ENCODE results near the gene PUS7L.

The PUS7L gene

DNA sequence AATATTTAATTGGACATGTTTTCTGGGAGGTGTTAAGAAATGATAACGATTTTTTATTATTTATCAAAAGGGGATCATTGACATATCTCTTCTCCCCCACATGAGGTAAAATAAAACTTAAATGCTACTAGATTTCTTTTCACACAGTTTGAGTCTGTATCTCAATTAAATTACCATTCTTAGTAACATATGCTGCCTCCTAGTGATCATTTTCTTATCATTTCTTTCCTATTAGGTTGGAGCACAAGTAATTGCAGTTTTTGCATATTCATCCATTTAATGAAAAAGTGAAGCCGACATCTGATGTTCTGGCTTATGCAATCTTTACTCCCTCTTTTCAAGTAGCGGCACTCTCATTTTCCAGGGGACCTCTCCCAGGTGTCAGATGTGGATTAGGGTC, 24.9 kb downstream of the PUS7L start:
- Histone ChIP-seq H3K36me3 (replicated peaks; ENCODE audit: insufficient read depth, low read length) (peaks cover 10% of the 10 kb centered on the region; the same call in 1 of the 2 replicates), H2AFZ (ENCODE audit: low read length) (no peak overlapping the region), H4K20me1 (ENCODE audit: insufficient read depth, low read length) (no peaks in the 10 kb centered on the region), H3K4me1 (ENCODE audit: low read length) (no peaks in the 10 kb centered on the region), H3K9me2 (replicated peaks; ENCODE audit: insufficient read depth, low read length) (no peaks in the 10 kb centered on the region), H3K4me2 (ENCODE audit: low read depth, low read length) (no peak overlapping the region), H3K9ac (ENCODE audit: low read length) (no peak overlapping the region), H3F3A (ENCODE audit: insufficient read depth, low read length) (no peaks in the 10 kb centered on the region), H3K9me3 (replicated peaks; ENCODE audit: insufficient read depth, low read length) (no peaks in the 10 kb centered on the region), H3K27me3 (replicated peaks; ENCODE audit: insufficient read depth, low read length) (no peaks in the 10 kb centered on the region), H3K4me3 (ENCODE audit: low read length) (no peak overlapping the region), H3K79me2 (ENCODE audit: low read length) (no peaks in the 10 kb centered on the region), H3K27ac (ENCODE audit: low read length) (no peak overlapping the region)
- TF ChIP-seq, protein P1, sequence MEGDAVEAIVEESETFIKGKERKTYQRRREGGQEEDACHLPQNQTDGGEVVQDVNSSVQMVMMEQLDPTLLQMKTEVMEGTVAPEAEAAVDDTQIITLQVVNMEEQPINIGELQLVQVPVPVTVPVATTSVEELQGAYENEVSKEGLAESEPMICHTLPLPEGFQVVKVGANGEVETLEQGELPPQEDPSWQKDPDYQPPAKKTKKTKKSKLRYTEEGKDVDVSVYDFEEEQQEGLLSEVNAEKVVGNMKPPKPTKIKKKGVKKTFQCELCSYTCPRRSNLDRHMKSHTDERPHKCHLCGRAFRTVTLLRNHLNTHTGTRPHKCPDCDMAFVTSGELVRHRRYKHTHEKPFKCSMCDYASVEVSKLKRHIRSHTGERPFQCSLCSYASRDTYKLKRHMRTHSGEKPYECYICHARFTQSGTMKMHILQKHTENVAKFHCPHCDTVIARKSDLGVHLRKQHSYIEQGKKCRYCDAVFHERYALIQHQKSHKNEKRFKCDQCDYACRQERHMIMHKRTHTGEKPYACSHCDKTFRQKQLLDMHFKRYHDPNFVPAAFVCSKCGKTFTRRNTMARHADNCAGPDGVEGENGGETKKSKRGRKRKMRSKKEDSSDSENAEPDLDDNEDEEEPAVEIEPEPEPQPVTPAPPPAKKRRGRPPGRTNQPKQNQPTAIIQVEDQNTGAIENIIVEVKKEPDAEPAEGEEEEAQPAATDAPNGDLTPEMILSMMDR (IDR thresholded peaks at IDR 0.05; ENCODE audit: low read length), result no peak
- no peak for TF ChIP-seq EZH2phosphoT487 (IDR thresholded peaks at IDR 0.05; ENCODE audit: low read length)
- no peak for TF ChIP-seq EZH2 (optimal IDR thresholded peaks at IDR 0.05; ENCODE audit: low read depth, low read length)
- no peak for DNase-seq

DNA sequence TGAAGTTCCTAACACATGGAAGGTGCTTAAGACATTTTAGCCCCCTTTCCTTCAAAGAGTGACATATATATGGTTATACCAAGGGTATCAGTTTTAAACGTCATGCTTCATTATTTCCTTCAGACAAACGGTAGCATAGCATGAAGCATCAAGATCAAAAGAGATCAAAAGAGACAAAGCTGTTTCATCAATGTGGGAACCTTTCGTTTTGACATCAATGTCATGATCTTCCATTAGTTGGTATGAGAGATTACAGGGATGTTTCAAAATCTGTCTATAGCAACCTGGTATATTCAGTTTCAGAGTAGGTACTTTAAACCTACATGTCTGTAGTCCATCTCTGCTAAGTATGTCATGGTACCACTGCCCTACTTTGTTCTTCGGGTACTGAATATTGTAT, 28.3 kb downstream of the PUS7L start:
- no peak overlapping the region for H3K9ac ChIP-seq (ENCODE audit: low read length)
- H3K79me2 ChIP-seq (ENCODE audit: low read length), result no peaks in the 10 kb centered on the region
- H3K4me3 ChIP-seq (ENCODE audit: low read length), result no peak overlapping the region
- H3K36me3 ChIP-seq (replicated peaks; ENCODE audit: insufficient read depth, low read length), result peaks cover 2% of the 10 kb centered on the region; the same call in 1 of the 2 replicates
- no peak overlapping the region for H2AFZ ChIP-seq (ENCODE audit: low read length)
- no peaks in the 10 kb centered on the region for H3F3A ChIP-seq (ENCODE audit: insufficient read depth, low read length)
- no peak for DNase-seq
- H3K4me1 ChIP-seq (ENCODE audit: low read length), result no peaks in the 10 kb centered on the region
- H3K4me2 ChIP-seq (ENCODE audit: low read depth, low read length), result no peak overlapping the region
- no peaks in the 10 kb centered on the region for H3K27me3 ChIP-seq (replicated peaks; ENCODE audit: insufficient read depth, low read length)
- H3K9me3 ChIP-seq (replicated peaks; ENCODE audit: insufficient read depth, low read length), result no peaks in the 10 kb centered on the region
- TF ChIP-seq EZH2phosphoT487 (IDR thresholded peaks at IDR 0.05; ENCODE audit: low read length), result no peak
- no peak for TF ChIP-seq EZH2 (optimal IDR thresholded peaks at IDR 0.05; ENCODE audit: low read depth, low read length)
- TF ChIP-seq, protein P1 (IDR thresholded peaks at IDR 0.05; ENCODE audit: low read length), result no peak
- no peaks in the 10 kb centered on the region for H3K9me2 ChIP-seq (replicated peaks; ENCODE audit: insufficient read depth, low read length)
- H4K20me1 ChIP-seq (ENCODE audit: insufficient read depth, low read length), result no peaks in the 10 kb centered on the region
- H3K27ac ChIP-seq (ENCODE audit: low read length), result no peak overlapping the region

DNA sequence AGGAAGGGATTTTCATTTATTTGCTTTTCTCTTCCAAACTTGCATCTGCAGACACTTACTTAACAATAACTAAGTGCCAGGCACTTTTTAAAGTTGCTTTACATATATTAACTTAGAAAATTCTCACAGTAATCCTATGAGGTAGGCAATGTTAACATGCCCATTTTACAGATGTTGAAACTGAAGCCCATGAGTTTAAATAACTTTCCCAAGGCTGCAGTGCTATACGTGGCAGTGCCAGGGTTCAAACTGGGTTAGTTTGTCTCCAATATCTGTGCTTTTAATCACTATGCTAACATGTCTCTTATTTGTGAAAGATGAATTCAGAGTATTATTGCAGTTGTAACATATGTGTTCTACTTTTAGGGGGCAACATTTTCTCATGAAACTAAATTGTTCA, 29.9 kb downstream of the PUS7L start:
- Histone ChIP-seq H3K9ac (ENCODE audit: low read length) (no peak overlapping the region), H3K27ac (ENCODE audit: low read length) (no peak overlapping the region), H3K4me2 (ENCODE audit: low read depth, low read length) (no peak overlapping the region), H3K27me3 (replicated peaks; ENCODE audit: insufficient read depth, low read length) (no peaks in the 10 kb centered on the region), H3K9me2 (replicated peaks; ENCODE audit: insufficient read depth, low read length) (no peaks in the 10 kb centered on the region), H3K4me3 (ENCODE audit: low read length) (no peak overlapping the region), H3K4me1 (ENCODE audit: low read length) (no peaks in the 10 kb centered on the region), H4K20me1 (ENCODE audit: insufficient read depth, low read length) (no peaks in the 10 kb centered on the region), H3K36me3 (replicated peaks; ENCODE audit: insufficient read depth, low read length) (peaks cover 2% of the 10 kb centered on the region; the same call in 1 of the 2 replicates), H3K9me3 (replicated peaks; ENCODE audit: insufficient read depth, low read length) (no peaks in the 10 kb centered on the region), H3K79me2 (ENCODE audit: low read length) (no peaks in the 10 kb centered on the region), H2AFZ (ENCODE audit: low read length) (no peak overlapping the region), H3F3A (ENCODE audit: insufficient read depth, low read length) (no peaks in the 10 kb centered on the region)
- DNase-seq, result no peak
- TF ChIP-seq EZH2 (optimal IDR thresholded peaks at IDR 0.05; ENCODE audit: low read depth, low read length) (no peak), EZH2phosphoT487 (IDR thresholded peaks at IDR 0.05; ENCODE audit: low read length) (no peak)
- TF ChIP-seq, protein P1 (IDR thresholded peaks at IDR 0.05; ENCODE audit: low read length), result no peak
